HG03442 (cell line): ENCODE measurements around the gene CPA3.

Experiments
- ATAC-seq: cut with Tn5 transposase; IDR thresholded peaks from one replicate; pipeline ENCODE4 v1.9.1; 2021; ENCODE audit warnings: mild to moderate bottlenecking, moderate library complexity; ENCODE audit not compliant: unreplicated experiment

CPA3 gene, protein sequence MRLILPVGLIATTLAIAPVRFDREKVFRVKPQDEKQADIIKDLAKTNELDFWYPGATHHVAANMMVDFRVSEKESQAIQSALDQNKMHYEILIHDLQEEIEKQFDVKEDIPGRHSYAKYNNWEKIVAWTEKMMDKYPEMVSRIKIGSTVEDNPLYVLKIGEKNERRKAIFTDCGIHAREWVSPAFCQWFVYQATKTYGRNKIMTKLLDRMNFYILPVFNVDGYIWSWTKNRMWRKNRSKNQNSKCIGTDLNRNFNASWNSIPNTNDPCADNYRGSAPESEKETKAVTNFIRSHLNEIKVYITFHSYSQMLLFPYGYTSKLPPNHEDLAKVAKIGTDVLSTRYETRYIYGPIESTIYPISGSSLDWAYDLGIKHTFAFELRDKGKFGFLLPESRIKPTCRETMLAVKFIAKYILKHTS

DNA sequence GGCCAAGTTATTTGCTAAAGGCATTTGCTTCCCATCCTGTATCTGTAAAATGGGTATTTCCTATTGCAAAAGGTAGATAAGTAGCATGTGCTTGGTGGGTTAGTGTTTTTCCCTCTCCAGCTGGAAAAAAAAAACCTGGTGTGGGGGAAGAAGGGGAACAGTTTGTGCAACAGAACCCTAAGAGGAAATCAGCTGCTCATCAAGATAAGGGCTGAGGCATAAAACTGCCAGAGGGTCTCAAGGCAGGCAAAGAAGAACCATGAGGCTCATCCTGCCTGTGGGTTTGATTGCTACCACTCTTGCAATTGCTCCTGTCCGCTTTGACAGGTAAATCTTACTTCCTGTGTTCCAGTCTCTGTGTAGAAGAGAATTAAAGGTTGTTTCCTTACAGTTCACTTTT lies at the start of gene CPA3:
CPA3 (plus strand) TSS at position 248 of the 400 bp plus-strand sequence; CDS start at position 260, 12 bp downstream.
- ATAC-seq, result no peak

DNA sequence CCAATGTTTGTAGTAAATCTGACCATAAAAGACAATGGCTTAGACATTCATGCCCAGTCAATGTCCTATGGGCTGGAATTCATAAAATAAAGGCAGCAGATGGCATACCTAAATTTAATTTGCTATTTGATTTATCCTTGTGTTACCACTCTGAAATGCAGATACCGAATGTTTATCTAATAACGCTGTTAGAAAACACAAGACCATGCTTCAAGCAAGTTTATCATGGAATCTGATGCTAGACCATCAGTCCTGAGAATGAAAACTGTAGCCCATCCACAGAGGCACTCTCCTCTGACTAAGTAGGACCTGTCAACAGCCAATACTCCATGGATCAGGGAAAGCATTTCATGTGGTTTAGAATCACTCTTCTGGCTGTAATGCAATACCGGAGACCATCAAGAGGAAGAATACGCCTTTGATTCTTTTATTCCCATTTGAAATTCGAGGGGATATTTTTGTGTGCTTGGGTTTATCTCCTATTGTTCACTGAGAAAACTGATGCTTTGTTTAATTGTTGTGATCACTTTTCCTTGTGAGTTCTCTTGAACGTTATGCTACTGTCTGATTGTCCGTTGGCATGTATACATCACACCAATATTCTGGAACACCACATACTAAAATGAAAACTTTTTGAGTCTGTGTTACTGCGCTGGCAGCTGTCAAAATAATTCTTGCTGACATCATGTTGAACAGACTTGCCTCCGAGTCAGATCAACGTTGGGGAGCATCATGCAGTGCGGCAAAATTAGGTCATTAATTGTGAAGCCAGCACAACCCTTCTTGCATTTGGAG lies 49.6 kb upstream of the CPA3 start:
- ATAC-seq, result no peak

DNA sequence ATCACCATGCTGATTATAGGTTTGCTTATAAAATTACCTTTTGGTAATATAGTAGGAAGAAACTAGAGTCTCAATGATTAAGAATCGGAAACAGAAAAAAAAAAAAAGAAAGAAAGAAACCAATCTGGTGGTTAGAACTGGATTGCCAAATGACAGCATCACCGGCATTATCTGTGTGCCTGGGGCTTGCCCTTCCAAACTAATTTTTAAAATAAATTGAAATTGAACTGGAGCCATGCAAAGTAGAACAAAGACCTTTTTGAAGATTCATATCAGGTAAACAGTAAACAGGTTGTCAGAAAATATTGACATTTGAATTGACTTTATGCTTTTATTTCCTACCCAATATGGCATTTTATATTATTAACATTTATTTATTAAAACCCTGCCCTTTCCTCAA lies 48.7 kb upstream of the CPA3 start:
- ATAC-seq, result no peak

DNA sequence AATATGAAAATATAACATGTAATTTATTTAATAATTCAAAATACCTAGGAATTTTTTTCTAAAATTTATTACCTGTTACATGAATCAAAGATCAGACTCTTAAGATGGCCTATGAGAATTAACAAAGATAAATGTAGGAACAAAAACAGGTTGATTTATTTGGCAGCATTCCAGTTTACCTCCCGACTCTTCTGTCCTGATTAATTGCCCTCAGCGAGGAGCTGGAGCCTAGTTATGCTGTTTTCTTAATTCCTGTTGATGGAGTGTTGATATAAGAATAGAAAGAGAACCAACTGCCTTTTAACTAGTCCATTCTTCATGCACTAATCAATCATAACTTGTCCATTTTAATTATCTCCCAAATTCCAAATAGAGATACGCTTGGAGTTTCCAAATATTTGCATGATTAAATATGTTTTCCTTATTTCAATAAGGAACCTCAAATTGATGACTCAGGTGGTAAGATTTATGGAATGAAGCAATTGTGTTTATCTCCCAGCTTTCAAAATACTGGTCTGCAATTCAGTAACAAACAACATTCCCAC lies 48.0 kb upstream of the CPA3 start:
- no peak for ATAC-seq

DNA sequence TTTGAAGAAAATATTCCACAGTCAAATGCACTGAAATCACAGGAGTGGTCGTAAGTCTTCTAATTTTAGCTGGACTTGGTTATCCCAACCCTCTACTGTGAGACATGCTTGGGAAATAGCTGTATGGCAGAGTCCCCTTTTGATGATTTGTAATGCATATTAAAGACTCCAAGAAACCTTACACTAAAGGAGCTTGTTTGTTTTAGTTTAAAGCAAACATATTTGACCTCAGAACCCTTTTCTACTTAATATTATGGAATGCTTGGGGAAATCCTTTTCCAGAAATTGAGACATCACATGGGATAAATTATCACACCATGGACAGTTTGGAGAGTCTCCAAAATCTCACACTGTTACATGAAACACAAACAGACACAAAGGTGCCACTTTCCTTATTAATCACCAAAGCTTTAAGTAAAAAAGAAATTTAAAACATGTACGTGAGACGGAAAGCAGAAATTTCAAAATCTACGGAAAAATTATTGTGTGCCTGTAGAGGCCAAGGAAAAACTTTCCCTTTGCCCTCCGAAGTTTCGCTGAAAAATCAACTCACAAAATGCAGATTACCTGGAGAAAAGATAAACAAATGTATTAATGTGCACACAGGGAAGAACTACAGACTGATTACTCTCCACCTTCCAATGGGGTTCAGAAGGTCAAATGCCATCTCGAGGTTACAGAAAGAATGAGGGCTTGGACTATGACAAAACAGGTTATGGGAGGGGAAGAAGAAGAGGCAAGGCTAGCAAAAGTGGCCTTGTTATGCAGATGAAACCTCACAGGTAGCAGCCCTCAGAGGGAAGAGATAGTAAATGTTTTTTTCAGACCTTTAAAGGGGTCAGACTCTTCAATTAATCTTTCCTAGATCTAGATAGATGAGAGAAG lies 44.5 kb upstream of the CPA3 start:
- ATAC-seq, result no peak

DNA sequence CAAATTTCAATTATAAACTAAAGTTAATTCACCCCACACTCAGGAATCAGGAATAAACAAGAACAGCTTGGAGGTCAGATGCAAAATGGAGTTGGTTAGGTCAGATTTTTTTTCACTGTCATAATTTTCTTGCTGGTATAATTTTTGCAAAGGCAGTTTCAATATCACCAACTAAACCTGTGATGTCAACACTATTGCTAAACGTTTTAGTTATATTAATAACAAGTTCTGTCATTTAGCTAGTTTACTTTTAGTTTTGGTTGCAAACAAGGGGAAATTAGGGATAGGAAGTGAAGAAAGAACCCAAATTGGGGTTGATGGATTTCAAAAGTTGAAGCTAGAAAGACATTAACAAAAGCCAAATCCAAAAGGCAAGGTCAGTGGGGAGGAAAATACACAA lies 42.1 kb upstream of the CPA3 start:
- no peak for ATAC-seq

DNA sequence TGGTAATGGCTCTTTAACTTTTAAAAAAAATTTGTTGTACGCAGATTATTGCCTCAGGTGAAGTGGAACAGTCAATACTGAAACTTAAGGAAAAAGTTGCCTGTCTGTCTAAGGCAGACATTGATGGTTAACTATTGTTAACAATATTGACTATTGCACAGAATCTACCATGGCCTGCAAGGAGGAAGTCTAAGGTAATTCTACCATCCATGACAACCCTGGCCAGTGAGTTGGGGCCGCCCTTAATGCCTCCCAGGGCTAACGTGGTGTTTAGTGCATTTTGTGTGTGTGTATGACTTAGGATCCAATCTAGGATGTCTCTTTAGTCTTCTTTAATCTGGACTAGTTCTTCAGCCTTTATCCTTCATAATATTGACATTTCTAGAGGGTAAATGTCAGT lies 39.6 kb upstream of the CPA3 start:
- no peak for ATAC-seq

DNA sequence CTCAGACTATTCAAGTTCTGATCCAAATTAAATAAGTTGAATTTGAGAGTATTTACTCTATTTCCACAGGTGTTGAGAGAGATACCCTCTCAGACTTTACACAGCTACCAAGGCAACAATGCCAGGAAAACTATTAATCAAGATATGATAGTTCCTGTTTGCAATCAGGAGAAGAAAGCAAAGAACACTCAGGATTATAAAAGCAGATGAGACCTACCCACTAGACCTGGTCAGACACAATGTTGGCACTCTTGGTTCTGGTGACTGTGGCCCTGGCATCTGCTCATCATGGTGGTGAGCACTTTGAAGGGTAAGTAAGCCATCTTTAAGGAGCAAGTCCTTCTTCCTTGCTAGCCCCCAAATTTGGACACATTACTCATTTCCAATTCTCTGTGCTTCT lies 37.5 kb upstream of the CPA3 start, which contains the start of gene CPB1:
CPB1 (plus strand) TSS at position 227 of the 400 bp plus-strand sequence; CDS start at position 240, 13 bp downstream.
- no peak for ATAC-seq

DNA sequence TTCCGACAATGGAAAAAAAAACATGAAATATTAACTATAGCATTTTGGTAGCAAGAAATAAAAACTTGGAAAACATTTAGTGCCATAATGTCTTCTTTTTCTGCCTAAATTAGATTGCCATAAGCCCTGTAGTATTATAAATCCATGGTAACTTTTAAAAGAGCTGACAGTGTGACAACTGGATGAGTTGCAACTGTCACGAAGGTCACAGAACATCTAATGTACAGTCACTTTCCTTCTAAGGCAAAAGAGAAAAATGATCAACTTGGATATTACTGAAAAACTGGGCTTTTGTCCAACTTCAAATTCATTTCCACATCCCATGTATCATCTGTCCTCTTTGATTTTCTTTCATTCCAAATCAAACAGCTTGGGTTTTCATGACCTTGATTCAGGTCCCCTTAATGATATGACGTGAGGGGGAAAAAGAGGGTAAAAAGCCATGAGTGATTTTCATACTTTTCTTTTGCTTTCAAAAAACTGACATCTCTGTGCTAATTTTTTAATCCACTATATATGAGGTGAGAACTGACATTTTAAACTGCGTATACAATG lies 36.9 kb upstream of the CPA3 start:
- no peak for ATAC-seq

DNA sequence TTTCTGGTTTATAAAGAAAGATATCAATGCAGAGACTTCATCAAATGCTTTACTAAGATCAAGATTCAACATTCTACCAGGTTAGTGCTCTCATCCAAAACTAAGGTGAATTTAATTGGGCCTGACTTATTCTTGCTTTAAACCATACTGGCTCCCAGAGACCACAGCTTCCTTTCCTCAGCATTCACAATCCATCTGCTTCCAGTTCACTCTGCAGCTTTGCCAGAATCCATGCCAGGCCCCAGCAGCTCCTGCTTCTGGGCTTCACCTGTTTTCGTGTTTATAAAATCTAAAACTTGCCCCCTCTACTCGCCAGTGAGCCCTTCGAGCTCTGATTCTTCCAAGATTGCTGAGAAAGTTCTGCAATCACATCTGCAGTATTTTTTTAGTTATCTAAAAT lies 35.2 kb upstream of the CPA3 start:
- ATAC-seq, result no peak

DNA sequence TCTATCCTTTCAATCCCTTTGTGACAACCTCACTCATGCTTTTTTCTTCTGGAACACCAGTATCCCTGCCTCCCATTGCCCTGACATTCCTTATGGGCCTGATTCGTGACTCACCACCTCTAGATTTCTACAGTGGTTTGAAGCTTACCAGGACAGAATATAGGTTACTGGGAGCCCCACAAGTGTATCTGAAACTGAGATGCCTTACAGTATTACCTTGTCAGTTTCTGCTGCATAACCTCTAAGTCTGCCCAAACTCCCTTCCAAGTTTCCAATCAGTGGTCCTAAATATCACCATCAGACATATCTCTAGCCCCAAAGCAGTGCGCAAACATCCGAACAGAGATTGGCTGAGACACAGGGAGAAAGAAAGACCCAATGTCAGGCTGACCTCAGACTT lies 31.9 kb upstream of the CPA3 start:
- no peak for ATAC-seq

DNA sequence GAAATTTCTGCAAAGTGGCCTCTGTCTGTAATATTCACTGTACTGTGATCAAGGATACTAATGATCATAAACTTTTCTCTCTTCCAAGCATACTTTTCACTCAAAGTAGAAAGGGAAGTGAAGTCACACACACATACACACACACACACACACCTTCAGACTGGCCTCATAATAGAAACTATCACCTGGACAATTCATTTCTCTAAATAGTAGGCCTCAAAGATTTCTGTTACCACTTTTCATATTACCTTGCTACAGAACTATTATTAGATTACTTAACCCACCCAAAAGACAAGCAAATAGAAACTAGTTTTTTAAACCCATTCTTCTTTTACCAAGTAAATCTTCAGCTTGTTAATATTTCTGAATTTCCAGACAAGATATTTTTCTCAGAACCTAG lies 25.3 kb upstream of the CPA3 start:
- no peak for ATAC-seq

DNA sequence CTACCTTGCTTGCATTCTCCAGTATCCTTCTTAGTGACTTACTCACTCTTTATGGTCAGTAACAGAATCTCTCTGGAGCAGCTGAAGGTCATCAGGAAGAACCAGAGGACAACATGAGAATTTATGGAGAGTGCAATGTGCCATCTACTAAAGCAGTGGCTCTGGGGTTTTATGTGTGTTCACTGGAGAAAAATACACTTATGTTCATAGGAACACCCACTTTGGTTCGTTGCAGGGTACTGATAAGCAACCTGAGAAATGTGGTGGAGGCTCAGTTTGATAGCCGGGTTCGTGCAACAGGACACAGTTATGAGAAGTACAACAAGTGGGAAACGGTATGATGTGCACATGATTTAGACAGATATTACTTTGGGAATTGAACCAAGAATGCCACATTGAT lies 24.6 kb upstream of the CPA3 start:
- ATAC-seq, result no peak

DNA sequence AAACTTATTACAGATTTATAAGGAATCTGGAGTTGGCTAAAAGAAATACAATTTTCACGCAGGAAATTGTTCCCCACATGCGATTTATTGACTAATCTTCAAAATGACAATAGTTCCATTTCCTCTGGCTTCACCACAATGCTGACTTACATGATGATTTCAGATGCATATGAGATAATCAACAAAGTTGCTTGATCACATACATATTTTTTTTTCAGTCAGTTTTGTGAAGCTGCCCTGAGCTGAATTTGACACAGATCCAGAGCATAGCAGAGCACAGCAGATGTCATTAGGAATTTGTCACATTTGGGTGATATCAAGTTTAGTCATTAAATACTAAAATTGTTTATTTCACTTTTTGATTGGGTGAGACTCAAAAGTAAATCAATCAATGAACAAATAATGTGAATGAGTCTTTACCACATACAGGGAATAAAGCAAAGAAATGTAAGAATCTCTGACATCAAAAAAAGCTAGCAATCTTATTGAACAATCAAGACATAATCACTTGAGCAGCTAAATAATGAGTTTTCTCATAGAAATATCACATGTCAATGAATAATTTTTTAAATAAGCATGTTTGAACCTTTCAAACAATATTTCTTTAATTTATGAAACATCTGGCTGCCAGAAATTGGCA lies 19.2 kb upstream of the CPA3 start:
- no peak for ATAC-seq

DNA sequence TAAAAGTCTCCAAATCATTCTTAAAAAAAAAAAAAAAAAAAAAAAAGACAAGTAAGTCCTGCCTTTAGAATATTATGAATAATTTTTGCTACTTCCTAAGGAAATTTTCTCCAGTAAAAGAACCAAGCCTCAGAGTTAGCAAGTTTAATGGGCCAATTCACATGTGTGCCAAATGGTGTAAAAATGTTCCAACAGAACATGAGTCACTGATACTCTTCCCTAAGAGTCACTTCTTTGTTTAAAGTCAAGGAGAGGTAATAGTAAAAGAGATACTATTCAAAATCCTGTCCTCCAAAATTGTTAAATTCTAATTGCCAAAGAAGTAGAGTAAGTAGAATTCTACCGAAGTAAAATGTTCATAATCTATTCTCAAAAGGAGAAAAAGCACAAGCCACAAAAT lies 17.7 kb upstream of the CPA3 start:
- no peak for ATAC-seq

DNA sequence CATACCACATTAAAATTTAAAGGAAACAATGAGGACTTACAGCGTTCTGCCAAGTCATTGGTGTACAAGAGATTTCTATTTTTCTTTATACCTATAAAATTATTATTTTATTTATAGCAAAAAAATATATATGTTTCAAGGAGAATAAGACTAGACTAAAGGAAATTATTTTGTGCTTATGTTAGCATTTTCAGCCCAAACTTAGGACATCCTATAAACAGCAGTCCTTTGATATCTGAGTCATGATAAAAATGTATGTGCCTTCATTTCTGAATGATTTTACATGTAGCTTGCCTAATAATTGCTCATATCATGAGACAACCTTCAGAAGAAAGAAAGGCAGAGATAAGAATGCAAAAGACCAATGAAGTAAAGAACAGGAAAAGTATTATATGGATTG lies 16.7 kb upstream of the CPA3 start:
- ATAC-seq, result no peak

DNA sequence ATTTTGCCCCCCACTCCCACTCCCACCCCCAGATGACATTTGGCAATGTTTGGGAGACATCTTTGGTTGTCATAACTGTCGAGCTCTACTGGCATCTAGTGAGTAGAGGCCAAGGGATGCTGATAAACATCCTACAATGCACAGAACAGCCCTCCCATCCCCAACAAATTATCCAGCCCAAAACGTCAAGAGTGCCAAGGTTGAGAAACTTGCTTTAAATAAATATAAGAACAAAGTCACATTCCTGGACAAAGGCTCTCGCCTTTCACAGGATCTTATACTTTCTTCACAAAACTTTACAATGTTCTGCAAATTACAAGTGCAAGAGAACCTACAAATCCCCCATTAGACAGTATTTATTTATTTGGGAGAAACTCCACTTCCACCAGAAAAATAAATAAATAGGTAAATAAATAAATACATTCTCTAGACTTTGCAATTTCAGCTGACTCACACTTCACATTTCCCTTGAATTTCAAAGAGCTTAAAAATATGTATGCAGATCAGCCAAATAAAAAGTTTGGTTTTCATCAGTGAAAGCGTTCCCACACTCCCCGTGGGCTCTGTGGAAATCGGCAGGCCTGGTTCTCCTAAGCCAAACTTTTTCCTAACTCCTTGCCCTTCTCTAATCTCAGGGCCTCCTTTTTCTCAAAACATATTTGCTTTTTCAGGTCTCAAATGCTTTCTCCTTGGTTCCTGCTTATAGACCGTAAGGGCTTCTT lies 12.7 kb upstream of the CPA3 start:
- ATAC-seq, result no peak

DNA sequence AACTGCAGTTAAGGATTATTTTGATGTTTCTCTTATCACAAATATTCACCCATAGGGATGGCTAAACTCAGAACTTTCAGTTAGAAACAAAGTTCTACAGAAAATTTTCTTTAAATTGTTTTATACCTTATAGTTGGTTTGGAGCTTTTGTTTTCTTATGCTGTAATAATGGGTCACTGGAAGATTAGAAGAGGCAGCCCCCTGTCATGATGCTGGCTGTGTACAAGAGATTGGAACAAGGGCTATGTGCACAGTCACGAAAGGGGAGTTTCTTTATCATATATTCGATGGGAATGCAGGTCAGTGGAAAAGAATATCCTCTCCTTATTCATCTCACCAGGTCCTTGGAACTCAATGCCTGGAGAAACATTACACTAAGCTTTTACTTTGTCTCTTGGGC lies 12.0 kb upstream of the CPA3 start:
- ATAC-seq, result no peak

DNA sequence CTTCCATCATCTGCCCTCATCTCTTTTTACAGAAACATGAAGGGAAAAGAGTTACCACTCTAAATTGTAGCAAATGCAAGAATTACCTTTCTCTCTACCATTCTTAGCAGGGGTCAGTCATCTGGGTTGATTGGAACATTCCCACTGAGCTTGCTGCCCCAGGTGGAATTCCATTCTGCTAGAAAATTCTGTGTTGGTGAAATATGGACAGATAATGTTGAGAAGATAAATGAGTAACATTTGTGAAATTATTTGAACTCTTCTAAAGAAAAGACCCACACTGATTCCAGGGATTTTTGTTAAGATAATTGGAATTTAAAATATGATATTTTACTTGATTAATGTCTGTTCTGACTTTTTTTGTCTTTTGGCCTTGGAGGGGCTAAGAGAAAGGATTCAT lies 11.0 kb upstream of the CPA3 start:
- ATAC-seq, result no peak
